GM21515 (cell line): ENCODE measurements around the gene SUOX.
"Not testable (repeated sequence)": the region's sequence is repeated elsewhere in the genome, so short reads cannot be mapped to it uniquely, and the experiment has no call there.

Source experiments
- ATAC-seq: cut with Tn5 transposase; IDR thresholded peaks from one replicate; pipeline ENCODE4 v1.9.1; 2021; ENCODE audit not compliant: unreplicated experiment

SUOX gene

DNA sequence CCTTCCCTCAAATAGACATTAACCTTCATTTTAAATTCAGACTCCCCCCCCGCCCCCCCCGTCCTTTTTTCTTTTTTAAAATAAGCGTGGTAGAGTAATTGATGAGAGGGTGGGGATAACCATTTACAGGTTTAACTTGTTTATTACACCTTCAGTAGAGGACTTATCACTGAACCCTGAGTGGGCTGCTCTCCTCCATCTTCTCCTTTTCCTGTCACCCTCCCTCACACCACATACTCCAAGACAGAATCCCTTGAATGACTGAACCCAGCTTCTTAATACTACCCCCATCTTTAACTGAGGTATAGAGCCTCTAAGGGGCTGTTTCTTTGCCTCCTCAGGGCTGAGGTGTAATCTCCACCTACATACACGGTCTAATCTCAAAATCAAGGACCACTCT, 20.1 kb downstream of the SUOX start:
- no peak for ATAC-seq

DNA sequence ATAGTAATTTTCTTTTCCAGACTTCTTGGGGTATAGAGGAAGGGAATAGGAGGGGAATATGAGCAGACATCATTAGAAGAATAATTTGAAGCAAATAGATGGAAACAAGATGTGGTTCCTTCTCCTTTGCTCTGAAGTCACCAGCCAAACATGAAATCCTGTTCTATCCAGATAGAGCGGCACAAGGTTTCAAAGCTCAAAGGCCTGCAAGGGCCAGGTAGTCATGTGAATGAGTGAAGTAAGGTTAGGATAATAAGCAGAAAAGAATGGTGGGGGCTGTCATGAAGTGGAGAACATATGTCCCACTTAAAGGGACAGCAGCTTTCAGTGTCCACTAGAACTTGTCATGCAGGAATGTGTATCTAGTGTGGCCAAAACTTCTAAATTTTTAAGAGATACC, 21.3 kb downstream of the SUOX start:
- ATAC-seq = no peak

DNA sequence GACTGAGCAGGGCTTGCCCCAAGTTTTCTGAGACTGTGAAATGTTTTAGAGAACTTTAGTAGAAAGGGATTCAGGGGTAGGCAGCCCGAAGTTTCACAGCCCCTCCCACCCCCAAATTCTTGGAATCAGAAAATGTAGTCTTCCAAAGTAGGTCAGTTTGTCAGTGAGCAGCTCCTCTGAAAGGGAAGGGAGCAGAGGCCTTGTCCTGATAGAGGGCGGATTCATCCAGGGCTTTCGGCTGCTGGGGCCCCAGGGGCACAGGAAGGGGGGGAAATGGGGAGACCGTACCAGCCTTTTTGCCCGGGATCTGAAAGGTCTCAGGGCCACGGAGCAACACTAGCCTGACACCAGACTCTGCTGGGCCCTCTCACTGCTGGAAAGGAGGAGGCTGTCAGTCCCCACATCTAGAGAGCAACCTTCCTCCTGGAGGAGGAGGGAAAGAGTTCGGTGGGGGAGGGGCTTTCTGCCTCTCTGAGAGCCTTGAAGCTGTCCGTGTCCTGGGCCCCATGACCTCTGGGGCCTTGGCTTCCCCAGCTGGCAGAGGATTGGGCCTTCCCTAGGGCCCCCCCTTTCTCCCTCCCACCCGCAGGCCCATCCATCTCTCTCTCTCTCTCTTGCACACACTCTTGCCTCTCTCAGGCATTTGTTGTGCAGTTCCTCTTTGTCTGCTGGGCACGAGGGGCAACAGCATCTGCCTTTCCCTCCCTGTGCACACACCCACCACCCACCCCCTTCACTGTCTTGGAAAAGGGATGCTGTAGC, 23.5 kb downstream of the SUOX start, which contains the start of gene IKZF4:
Gene IKZF4, plus strand, starts transcription at position 621 of the 762 bp plus-strand sequence. CDS start 451 bp downstream, outside the sequence.
- no peak for ATAC-seq

DNA sequence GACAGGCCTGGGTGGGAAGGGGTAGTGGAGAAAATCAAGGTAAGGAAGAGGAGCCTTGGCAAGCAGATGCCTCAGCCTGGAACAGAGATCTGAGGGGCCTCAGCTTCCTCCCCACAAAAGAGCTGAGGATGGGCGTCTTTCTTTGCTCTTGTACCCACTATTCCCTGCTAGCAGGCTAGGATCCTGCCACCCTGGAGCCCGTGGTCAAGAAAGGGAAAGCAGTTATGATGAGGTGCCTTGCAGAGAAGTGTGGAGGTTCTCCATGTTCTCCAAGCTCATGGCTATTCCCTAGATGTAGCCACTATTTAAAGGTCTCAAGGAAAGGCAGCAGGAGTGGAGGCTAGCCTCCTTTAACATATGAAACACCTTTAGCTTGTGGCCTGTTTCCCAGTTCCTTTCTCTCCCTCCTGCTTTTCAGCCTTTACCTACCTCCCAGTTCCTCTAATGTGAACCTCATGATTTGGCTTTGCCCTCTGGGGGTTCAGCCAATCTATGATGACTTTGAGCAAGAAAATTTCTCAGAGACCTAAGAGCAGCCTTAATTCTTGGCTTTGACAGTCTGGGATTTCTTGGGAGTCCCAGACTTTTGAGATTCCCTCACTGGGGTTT, 24.9 kb downstream of the SUOX start:
- no peak for ATAC-seq

DNA sequence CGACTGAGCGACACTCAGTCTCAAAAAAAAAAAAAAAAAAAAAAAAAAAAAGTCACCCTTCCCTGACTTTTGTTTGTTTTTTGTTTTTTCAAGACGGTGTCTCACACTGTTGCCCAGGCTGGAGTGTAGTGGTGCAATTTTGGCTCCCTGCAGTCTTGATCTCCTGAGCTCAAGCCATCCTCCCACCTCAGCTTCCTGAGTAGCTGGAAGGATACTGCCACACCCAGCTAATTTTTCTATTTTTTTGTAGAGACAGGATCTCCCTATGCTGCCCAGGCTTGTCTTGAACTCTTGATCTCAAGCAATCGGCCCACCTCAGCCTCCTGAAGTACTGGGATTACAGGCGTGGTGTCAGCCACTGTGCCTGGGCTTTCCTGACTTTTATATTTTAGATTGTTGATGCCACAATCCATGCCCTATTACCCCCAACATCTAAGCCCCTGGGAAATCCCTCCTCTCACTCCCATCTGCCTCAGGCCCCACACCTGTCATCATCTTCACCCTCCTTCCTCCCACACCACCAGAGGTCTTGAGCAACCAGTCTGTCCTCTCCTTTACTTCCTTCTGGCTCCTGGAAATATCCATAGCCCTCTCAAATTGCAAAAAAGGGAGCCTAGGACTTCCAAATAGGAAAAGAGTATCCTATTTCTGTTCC, 31.6 kb downstream of the SUOX start:
- no peak for ATAC-seq

DNA sequence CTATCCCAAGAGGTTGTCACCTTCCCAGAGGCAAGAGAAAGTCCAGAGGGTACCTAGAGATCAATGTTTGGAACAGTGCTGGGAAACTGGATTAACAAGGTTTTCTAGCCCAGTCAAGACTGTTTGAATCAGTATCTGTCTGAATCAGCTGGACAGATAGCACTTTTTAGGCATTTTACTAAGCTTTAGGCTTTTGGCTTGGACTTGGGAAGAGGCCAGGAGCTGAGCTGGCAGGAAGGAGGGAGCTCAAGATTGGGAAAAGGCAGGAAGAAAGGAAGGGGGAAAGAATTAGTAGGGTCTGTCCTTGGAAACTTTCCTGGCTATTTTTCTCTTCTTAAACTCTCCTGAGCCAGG, 32.1 kb downstream of the SUOX start:
- ATAC-seq = no peak

DNA sequence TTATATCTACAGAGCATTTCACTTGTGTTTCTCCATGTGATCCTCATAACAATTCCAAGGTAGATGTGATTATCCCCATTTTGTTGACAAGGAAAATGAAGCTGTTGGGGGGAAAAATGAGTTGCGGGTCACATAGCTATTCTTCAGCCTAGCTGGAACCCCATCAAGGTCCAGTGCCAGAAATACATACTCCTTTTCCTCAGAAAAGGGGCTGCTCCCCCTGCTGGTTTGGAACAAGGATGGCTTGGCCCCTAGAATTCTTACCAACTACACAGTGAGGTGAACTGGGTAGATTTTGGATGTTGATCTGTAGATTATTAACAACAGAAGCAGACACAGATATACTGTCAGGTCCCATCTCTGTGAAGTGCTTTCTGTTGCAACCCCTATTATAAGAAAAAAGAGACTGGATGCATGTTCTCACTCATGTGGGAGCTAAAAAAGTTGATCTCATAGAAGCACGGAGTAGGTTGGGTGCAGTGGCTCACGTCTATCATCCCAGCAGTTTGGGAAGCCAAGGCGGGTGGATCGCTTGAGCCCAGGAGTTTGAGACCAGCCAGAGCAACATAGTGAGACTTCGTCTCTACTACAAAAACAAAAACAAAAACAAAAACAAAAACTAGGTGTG, 32.7 kb downstream of the SUOX start:
- ATAC-seq = no peak

DNA sequence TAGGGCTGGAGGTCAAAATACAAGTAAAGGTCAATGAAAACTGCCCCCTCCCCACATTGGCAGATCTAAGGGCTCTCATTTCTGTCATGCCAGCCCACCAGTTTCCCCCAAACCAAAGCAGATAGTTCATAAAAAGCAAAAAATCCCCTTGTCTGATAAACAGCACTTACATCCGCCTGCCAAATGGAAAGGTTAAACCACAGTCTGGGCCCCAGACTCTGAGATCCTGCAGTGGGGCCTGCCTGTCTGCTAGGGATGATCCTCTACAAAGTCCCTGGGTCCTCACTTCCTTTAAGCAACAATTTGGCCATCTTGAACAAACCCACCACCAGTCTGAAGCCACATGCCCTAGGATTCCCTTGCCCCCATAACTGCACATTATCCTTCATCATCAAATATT, 34.9 kb downstream of the SUOX start:
- no peak for ATAC-seq

DNA sequence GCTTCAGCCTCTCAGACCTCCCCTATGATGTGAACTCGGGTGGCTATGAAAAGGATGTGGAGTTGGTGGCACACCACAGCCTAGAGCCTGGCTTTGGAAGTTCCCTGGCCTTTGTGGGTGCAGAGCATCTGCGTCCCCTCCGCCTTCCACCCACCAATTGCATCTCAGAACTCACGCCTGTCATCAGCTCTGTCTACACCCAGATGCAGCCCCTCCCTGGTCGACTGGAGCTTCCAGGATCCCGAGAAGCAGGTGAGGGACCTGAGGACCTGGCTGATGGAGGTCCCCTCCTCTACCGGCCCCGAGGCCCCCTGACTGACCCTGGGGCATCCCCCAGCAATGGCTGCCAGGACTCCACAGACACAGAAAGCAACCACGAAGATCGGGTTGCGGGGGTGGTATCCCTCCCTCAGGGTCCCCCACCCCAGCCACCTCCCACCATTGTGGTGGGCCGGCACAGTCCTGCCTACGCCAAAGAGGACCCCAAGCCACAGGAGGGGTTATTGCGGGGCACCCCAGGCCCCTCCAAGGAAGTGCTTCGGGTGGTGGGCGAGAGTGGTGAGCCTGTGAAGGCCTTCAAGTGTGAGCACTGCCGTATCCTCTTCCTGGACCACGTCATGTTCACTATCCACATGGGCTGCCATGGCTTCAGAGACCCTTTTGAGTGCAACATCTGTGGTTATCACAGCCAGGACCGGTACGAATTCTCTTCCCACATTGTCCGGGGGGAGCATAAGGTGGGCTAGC, 37.7 kb downstream of the SUOX start:
- no peak for ATAC-seq

DNA sequence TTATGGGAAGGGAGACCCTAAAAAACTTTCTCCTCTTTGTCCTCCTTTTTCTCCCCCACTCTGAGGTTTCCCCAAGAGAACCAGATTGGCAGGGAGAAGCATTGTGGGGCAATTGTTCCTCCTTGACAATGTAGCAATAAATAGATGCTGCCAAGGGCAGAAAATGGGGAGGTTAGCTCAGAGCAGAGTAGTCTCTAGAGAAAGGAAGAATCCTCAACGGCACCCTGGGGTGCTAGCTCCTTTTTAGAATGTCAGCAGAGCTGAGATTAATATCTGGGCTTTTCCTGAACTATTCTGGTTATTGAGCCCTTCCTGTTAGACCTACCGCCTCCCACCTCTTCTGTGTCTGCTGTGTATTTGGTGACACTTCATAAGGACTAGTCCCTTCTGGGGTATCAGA, 40.1 kb downstream of the SUOX start:
- ATAC-seq = no peak

DNA sequence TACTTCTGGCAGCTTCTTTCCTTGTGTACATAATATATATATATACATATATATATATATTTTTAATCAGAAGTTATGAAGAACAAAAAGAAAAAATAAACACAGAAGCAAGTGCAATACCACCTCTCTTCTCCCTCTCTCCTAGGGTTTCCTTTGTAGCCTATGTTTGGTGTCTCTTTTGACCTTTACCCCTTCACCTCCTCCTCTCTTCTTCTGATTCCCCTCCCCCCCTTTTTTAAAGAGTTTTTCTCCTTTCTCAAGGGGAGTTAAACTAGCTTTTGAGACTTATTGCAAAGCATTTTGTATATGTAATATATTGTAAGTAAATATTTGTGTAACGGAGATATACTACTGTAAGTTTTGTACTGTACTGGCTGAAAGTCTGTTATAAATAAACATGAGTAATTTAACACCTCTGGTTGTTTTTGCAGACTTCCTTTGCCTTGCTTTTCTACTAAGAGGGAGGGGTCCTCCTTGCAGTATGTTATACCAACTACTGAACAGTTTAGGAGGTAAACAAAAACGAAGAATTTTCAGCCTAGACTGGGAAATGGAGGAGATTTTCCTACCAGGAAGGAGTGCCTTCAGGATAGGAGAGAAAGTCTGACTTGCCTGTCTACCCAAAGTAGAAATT, 41.1 kb downstream of the SUOX start:
- no peak for ATAC-seq

DNA sequence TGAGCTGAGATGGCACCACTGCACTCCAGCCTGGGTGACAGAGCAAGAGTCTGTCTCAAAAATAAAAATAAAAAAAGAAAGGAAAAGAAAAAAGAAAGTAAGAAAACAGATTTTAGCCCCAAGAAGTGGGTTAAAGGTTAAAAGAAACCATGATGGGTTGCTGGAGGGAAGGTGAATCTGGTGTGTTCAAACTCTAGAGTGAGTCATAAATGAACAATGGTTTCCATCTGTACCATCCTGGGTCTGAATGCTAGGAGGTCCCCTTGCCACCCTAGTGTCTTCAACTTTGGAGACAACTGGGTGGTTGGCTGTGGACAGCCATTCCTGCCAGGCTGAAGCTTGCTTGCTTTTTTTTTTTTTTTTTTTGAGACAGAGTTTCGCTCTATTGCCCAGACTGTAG, 43.1 kb downstream of the SUOX start:
- ATAC-seq = no peak

DNA sequence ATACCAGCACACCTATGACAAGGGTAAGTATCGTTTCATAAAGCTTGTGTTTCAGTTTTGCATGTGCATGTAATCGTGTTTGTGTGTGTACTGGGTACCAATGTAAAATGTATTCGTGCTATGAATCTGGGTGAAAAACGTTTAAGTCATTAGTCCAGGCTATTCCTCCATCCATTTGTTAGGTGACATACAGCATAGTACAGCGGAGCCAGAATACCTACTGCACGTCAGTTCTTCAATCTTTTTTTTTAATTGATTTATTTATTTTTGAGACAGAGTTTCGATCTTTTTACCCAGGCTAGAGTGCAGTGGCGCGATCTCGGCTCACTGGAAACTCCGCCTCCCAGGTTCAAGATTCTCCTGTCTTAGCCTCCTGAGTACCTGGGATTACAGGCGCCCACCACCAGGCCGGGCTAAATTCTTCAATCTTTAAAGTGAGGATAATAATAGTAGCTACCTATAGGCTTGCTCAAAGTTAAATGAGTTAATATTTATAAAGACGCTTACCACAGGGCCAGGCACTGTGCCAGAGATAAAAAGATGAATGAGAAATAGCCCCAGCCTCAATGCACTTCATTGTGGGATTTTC, 44.0 kb downstream of the SUOX start:
- ATAC-seq = peak; percentile 1

DNA sequence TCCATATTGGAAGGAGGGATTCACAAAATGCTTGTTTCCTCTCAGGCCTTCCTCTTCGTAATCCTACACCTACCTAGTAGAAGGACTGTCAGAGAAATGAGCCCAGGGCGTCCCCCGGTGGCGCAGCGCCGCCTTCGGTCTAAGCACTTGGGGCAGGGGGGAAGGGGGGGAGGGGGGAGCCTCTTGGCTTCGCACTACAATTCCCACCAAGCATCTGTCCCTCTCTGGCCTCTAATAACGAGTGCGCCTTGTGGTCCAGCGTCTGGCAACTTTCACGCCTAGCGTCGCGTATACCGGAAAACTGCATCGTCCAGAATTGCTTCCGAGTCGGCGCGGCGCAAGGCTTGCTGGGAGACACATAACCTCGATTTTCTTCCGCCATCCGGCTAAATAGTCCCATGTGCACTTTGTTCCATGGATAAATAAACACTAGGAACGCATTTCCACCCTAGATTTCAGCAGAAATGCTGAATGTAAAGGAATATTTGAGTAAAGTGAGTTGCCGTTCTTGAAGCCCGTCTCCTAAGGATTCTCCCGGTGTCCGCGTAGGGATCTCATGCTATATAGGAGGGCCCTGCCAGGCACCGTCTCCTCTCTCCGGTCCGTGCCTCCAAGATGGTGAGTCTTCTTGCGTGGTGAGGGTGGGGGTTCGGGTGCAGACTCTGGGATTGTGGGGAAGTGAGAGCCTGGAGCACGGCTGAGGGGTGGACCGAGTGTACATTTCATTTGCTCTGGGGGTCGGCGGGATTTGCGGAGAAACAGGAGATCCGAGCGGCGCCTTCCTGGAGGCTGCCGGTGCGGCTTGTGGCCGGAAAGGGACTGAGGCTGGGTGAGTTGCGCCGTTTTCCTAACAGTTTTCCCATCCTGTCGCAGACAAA, 44.7 kb downstream of the SUOX start, which contains the start of gene RPS26:
Gene RPS26, plus strand, starts transcription at position 367 of the 878 bp plus-strand sequence. Its CDS starts 249 bp downstream, at position 616.
- ATAC-seq = peak; percentile 90

DNA sequence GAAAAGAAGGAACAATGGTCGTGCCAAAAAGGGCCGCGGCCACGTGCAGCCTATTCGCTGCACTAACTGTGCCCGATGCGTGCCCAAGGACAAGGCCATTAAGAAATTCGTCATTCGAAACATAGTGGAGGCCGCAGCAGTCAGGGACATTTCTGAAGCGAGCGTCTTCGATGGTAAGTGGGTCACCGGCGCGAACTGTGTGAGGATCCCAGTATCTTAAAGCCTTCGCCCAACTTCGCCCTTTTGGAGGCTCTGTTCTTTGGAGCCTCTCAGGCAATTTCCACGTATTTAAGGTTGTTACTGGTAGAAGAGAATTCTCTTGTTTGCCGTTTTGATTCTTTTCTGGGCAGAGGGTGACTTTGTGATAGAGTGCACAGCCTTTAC, 45.3 kb downstream of the SUOX start:
- not testable (repeated sequence) for ATAC-seq

DNA sequence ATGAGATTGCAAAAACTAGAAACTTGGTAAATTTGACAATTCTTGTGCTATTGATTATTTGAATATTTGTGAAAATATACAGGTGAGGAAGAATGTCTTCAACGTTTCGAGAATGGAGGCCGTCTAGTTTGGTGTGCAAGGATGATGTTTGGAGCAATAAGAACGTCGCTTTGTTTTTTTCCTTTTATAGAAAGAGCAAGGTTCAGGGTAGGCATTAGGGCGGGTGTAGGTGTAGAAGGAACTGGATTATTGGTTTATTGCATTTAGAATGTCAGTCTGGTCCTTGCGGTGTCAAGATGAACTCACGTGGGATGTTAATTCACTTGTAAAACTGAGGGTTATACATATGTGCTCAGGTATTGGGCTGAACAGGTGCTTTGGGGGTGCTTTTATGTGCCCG, 45.8 kb downstream of the SUOX start:
- ATAC-seq = no peak

DNA sequence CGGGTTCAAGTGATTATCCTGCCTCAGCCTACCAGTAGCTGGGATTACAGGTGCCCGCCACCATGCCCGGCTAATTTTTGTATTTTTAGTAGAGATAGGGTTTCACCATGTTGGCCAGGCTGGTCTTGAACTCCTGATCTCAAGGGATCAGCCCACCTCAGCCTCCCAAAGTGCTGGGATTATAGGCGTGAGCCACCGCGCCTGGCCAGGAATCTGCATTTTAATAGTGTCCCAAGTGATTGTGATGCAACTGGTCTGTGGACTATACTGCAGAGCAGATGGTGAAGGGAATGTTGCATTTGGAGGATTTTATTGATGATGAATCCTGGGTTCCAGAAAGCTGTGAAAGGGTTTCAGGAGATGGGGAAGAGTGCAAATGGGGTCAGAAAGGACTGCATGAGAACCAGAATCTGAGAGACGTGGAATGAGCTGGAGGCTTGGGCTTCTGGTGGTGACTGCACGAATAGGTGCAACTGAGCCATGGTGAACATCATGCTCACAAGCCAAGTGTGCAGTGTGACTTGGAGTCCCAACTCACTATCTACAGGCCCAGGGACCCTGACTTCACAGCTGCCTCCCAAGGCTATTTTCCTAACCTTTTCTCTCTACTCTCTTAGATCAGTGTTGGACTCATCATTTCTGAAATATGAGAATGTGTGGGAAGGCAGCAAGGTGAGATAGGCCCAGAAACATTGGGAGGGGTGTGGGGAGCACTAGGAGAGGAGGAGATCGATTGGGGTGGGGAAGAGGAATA, 49.1 kb downstream of the SUOX start:
- no peak for ATAC-seq

DNA sequence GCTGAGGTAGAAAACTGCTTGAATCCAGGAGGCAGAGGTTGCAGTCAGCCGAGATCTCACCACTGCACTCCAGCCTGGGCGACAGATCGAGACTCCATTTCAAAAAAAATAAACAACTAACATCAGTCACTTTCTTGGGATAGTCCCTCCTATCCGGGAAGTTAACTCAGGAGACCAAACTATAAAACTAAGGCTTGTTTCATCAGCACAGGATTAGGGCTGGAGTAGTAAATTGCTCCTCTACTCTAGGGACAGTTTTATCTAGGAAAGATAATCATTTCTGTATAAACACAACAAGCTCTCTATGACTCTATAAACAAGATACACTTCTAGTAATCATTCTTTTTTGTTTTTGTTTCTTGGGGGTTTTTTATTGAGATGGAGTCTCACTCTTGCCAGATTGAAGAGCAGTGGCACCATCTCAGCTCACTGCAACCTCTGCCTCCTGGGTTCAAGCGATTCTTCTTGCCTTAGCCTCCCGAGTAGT, 56.4 kb downstream of the SUOX start:
- ATAC-seq = no peak
